Ascending aorta (tissue), 2 donors: Measurements from ENCODE around the gene PNLIPRP3. TPM values are rescaled to one million over a fixed set of nuclear protein-coding genes. Genes with fewer than 3 reads are reported as not detected.

Experiments used
- DNase-seq, 2 donors: peaks; one replicate each; pipeline ENCODE4 v3.0.0-alpha.2; 2019; ENCODE audit warnings: low spot score in 2 of 2
- H3K27ac ChIP-seq, 2 donors: fragments of 200-600 bp; sonication (generic); one replicate each; pipeline ENCODE4 v1.5.1; 2016 to 2017; ENCODE audit warnings: mild to moderate bottlenecking in 1 of 2
- H3K27me3 ChIP-seq: fragments of 200-600 bp; sonication (generic); one replicate; pipeline ENCODE4 v1.5.1; 2017
- H3K36me3 ChIP-seq, 2 donors: fragments of 200-600 bp; sonication (generic); one replicate each; pipeline ENCODE4 v1.5.1; 2016
- H3K4me1 ChIP-seq, 2 donors: fragments of 200-600 bp; sonication (generic); one replicate each; pipeline ENCODE4 v1.5.1; 2016 to 2017; ENCODE audit warnings: mild to moderate bottlenecking in 1 of 2
- H3K4me3 ChIP-seq, 2 donors: fragments of 200-600 bp; sonication (generic); one replicate each; pipeline ENCODE4 v1.5.1; 2016 to 2017; ENCODE audit warnings: mild to moderate bottlenecking in 1 of 2
- H3K9me3 ChIP-seq, 2 donors: fragments of 200-600 bp; sonication (generic); one replicate each; pipeline ENCODE4 v1.5.1; 2016
- intact Hi-C: fragments of 100-400 bp; cut with DNase I; formaldehyde crosslinking; loops from one replicate; pipeline ENCODE4 v1.15.1; 2023
- total RNA-seq: library from RNA; depleted of rRNA; stranded (reverse); fragments of >200 nt; gene quantifications from one replicate; pipeline ENCODE4 v1.1.0, GENCODE V29; 2016
- TF ChIP-seq, protein P1 (sequence below), 3 experiments: fragments of 200-600 bp in 2 of 3; fragments of 450-650 bp in 1 of 3; sonication (generic) in 2 of 3; IDR thresholded peaks; one replicate each; pipeline ENCODE4 v1.5.1; 2016 to 2019; ENCODE audit warnings: antibody characterized with exemption in 3 of 3, mild to moderate bottlenecking in 1 of 3, moderate library complexity in 1 of 3

PNLIPRP3 gene
- total RNA-seq, 1 donor from 2014 or later, result not detected

DNA sequence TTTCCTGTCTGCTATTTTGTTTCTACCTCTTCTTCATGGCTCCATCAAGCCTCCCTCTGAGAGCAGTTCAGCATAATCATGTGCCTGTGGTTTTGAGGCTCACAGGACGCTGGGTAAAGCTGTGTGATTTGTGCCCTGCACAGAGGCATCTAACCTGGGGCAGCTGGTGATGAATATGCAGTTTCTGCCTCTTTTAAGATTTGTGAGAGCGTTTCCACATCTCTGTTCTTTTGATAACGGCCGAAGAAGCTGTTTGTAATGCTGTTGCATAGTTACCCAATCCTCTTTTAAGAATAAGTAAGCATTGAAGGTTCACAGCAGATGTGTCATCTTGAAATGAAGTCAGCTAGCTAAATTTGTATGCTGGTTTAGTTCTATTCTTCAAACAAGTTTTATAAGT is 45.2 kb downstream of the PNLIPRP3 start:
- H3K27me3 ChIP-seq, result no peaks in the 10 kb centered on the region
- no peak overlapping the region for H3K27ac ChIP-seq
- intact Hi-C loops, result no loop called here
- TF ChIP-seq, protein P1, sequence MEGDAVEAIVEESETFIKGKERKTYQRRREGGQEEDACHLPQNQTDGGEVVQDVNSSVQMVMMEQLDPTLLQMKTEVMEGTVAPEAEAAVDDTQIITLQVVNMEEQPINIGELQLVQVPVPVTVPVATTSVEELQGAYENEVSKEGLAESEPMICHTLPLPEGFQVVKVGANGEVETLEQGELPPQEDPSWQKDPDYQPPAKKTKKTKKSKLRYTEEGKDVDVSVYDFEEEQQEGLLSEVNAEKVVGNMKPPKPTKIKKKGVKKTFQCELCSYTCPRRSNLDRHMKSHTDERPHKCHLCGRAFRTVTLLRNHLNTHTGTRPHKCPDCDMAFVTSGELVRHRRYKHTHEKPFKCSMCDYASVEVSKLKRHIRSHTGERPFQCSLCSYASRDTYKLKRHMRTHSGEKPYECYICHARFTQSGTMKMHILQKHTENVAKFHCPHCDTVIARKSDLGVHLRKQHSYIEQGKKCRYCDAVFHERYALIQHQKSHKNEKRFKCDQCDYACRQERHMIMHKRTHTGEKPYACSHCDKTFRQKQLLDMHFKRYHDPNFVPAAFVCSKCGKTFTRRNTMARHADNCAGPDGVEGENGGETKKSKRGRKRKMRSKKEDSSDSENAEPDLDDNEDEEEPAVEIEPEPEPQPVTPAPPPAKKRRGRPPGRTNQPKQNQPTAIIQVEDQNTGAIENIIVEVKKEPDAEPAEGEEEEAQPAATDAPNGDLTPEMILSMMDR (IDR thresholded peaks at IDR 0.05), result no peak
- H3K4me1 ChIP-seq, result no peaks in the 10 kb centered on the region
- H3K4me3 ChIP-seq, result no peak overlapping the region
- H3K36me3 ChIP-seq, result no peaks in the 10 kb centered on the region
- H3K9me3 ChIP-seq, result no peaks in the 10 kb centered on the region
- no peak for DNase-seq

DNA sequence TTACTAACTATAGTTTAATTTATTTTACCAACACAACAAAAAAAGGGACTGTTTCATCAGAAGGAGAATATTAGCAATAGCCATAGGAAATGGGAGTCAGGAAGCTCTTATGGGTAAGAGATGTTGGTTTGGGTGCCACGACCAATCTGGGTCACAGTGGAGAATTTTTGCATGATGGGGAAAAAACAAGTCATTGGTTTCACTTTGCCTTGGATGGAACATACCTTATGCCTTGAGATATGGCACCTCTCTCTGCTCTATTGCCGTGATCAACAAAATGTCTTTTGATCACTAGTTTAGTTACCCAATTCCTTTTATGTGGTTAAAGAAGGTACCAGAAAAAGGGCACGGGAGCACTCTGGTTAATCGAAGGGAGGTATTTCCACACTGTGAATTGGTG is 48.2 kb downstream of the PNLIPRP3 start:
- H3K27me3 ChIP-seq, result no peaks in the 10 kb centered on the region
- TF ChIP-seq, protein P1 (IDR thresholded peaks at IDR 0.05), result no peak
- no peaks in the 10 kb centered on the region for H3K4me1 ChIP-seq
- H3K36me3 ChIP-seq, result no peaks in the 10 kb centered on the region
- no peak for DNase-seq
- H3K9me3 ChIP-seq, result no peaks in the 10 kb centered on the region
- H3K4me3 ChIP-seq, result no peak overlapping the region
- intact Hi-C loops, result no loop called here
- no peak overlapping the region for H3K27ac ChIP-seq

DNA sequence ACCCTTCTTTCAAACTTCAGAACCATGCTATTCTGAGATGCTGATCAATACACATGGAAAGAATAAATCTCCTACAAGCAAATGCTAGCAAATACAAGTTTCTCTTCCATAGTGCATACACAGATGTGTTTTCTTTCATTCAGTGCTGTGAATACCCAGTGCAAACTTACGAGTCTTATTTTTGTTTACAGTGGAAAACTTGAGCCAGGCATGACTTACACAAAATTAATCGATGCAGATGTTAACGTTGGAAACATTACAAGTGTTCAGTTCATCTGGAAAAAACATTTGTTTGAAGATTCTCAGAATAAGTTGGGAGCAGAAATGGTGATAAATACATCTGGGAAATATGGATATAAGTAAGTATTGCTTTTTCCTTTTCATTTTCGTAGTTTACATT is 48.8 kb downstream of the PNLIPRP3 start:
- TF ChIP-seq, protein P1 (IDR thresholded peaks at IDR 0.05), result no peak
- H3K27ac ChIP-seq, result no peak overlapping the region
- no peaks in the 10 kb centered on the region for H3K4me1 ChIP-seq
- H3K9me3 ChIP-seq, result no peaks in the 10 kb centered on the region
- DNase-seq, result no peak
- intact Hi-C loops, result no loop called here
- no peak overlapping the region for H3K4me3 ChIP-seq
- no peaks in the 10 kb centered on the region for H3K27me3 ChIP-seq
- no peaks in the 10 kb centered on the region for H3K36me3 ChIP-seq

DNA sequence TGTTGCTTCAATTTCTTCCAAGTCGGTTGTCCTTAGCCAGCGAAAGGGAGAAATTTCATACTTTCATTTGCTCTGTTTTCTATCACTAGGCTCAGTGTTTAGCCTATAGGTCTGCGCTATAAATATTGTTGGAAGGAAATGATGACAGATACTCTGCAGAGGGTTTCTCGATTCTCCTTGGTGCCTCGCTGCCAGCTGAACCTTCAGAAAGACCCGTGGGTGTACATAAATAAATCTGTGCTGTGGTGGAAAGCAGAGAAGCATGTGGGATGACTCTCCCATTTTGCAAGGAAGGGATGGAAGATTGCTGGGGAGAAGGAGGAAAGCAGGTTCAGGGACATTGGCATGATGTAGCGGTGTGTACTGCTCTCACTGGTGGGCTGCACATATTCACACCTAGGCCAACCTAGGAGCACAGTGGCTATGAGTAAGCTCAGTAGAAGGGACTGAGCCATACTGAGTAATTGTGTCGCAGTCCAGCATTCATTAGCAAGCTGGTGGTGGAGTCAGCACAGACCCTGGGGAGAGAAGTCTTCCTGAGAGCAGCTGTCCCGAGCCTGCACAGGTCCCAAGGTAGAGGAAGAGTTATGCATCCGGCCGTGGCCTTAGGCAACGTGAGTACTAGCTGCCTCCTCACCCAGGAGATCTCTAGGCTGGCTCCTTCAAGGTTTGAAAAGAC is 50.5 kb downstream of the PNLIPRP3 start:
- Histone ChIP-seq H3K4me3 (no peak overlapping the region), H3K27ac (no peak overlapping the region), H3K9me3 (no peaks in the 10 kb centered on the region), H3K36me3 (no peaks in the 10 kb centered on the region), H3K4me1 (no peaks in the 10 kb centered on the region), H3K27me3 (no peaks in the 10 kb centered on the region)
- intact Hi-C loops, result no loop called here
- no peak for DNase-seq
- TF ChIP-seq, protein P1 (IDR thresholded peaks at IDR 0.05), result no peak

DNA sequence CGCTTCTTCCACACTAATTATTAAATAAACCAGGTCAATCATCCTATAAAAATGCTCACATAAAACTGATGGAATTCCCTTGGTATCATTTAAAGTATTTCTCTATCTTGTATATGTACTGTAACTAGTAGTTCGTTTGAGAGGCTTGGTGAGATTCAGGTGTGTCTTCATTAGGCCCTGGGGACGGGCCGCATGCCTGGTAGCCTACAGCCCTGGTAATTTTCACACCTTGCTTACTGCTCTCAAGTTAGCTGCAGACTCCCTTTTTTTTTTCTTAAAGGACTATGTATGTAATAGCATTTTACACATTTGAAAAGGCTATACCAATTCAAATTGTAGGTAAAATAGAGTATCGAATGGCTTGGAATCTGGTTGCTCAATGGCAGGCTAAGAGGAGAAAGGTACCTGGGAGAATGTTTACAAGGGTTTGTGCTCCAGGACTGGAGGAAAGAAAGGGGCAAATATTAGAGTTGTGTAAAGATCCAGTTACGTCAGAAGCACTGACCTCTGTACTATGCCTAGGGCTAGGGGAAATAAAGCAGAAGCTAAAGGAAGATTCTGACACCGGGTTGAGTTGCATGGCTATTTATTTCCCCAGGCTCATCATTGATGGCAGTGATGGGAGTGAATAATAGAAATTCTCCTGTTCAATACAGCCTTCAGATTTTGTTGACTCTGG is 59.3 kb downstream of the PNLIPRP3 start:
- Histone ChIP-seq H3K4me3 (no peak overlapping the region), H3K9me3 (no peaks in the 10 kb centered on the region), H3K36me3 (no peaks in the 10 kb centered on the region), H3K4me1 (no peaks in the 10 kb centered on the region), H3K27me3 (no peaks in the 10 kb centered on the region), H3K27ac (no peak overlapping the region)
- intact Hi-C loops, result no loop called here
- no peak for DNase-seq
- TF ChIP-seq, protein P1 (IDR thresholded peaks at IDR 0.05), result no peak
